Endothelial cell of umbilical vein (primary cell): ENCODE measurements around the gene GRM4.

Source experiments
- JUN ChIP-seq: IDR thresholded peaks from 2 replicates; pipeline ENCODE4 v1.6.1; 2011; ENCODE audit warnings: borderline replicate concordance, low read depth; ENCODE audit not compliant: insufficient read length, insufficient read depth
- MYC ChIP-seq: IDR thresholded peaks from one replicate; pipeline ENCODE4 v1.6.1; 2011; ENCODE audit warnings: mild to moderate bottlenecking, low read depth, low read length
- POLR2A ChIP-seq: IDR thresholded peaks from 2 replicates; pipeline ENCODE4 v1.6.1; 2012; ENCODE audit warnings: low read depth, mild to moderate bottlenecking, control low read depth, low read length
- TF ChIP-seq, protein P1 (sequence below), 2 donors: IDR thresholded peaks; 1 replicate in 1 of 2; 2 replicates in 1 of 2; pipeline ENCODE4 v1.5.1; 2011; ENCODE audit warnings: low read length in 2 of 2, mild to moderate bottlenecking in 2 of 2, moderate library complexity in 2 of 2, control low read depth in 1 of 2, inconsistent platforms in 1 of 2, low read depth in 1 of 2; ENCODE audit not compliant: insufficient read depth in 1 of 2; ENCODE audit errors: extremely low read depth in 1 of 2

DNA sequence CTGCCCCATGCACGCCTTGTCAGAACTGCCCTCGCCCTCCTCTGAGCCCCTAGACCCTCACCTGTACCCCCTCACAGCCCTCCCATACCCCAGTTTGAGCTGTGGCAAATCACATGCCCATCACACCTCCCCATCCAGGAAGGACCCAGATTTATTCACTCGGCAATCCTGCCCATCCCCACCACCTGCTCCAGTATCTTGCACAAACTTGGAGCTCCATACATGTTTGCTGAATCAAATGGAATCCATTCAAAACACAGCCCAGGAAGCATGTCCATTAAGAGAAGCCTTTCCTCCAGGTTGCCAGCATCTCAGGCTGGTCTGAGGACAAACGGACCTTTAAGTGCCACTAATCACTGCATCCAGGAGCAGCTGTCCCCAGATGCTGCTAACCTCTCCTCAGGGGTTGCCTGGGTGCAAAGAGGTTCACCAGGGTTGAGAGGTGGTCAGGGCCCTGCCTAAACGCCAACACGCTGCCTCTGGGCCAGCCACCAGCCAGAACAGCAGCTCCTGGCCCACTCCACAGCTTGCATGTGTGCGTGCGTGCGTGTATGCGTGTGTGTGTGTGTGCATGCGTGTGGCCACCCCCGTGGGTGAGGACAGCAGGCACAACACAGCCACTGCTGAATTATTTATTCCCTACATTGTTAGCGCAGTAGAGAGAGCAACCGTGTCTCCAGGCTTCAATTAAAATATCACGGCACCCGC is 31.0 kb downstream of the GRM4 start:
- TF ChIP-seq POLR2A (no peak), MYC (no peak), JUN (no peak)
- TF ChIP-seq, protein P1, sequence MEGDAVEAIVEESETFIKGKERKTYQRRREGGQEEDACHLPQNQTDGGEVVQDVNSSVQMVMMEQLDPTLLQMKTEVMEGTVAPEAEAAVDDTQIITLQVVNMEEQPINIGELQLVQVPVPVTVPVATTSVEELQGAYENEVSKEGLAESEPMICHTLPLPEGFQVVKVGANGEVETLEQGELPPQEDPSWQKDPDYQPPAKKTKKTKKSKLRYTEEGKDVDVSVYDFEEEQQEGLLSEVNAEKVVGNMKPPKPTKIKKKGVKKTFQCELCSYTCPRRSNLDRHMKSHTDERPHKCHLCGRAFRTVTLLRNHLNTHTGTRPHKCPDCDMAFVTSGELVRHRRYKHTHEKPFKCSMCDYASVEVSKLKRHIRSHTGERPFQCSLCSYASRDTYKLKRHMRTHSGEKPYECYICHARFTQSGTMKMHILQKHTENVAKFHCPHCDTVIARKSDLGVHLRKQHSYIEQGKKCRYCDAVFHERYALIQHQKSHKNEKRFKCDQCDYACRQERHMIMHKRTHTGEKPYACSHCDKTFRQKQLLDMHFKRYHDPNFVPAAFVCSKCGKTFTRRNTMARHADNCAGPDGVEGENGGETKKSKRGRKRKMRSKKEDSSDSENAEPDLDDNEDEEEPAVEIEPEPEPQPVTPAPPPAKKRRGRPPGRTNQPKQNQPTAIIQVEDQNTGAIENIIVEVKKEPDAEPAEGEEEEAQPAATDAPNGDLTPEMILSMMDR (IDR thresholded peaks at IDR 0.05; ENCODE audit: extremely low read depth in 1 of 2, insufficient read depth in 1 of 2, low read depth in 1 of 2, low read length in 2 of 2) = no peak
